GM19463 (cell line): ENCODE results near the gene SEC31B.

Experiments
- ATAC-seq: cut with Tn5 transposase; IDR thresholded peaks from one replicate; pipeline ENCODE4 v1.9.1; 2021; ENCODE audit warnings: mild to moderate bottlenecking, moderate library complexity; ENCODE audit not compliant: unreplicated experiment

The SEC31B gene

DNA sequence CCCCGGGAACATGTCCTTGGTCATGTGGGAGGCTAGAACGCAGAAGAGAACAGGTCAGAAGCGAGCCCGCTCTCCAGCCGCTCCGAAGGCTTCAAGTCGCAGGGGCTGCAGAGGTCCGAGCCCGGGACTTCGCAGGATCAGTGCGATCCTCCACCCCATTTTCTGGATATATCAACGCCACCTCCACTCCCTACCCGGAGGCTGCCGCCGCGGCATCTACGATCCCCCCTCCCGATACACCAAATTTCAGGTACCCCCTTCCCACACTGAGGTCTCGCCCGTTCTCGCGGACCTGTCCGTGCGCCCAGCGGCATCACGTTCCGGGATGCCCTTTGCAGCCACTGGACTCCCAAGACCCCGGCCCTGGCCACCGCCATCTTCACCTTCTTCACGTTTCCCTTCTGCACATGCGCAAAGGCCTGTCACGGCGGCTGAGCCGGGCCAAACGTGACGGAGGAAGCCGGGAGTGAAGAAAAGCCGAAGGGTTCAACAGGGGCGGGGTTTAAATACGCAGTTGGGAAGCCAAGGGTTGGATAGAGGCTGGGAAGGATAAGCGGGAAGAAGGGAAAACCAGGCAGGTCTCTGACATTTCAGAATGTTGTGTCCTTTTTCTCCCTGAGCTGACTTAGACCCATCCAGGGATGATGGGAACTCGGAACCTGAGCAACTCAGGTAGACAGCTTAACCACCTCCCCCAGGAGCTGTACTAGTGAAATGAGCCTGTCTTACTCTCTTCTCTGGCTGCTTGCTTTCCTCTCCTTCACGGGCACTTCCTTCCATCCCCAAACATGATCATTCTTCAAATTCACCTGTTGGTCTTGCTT is 10.0 kb upstream of the SEC31B start, which contains the start of gene NDUFB8:
NDUFB8 (minus strand) TSS at position 397 of the 824 bp plus-strand sequence; CDS start at position 377, 20 bp downstream.
- no peak for ATAC-seq

DNA sequence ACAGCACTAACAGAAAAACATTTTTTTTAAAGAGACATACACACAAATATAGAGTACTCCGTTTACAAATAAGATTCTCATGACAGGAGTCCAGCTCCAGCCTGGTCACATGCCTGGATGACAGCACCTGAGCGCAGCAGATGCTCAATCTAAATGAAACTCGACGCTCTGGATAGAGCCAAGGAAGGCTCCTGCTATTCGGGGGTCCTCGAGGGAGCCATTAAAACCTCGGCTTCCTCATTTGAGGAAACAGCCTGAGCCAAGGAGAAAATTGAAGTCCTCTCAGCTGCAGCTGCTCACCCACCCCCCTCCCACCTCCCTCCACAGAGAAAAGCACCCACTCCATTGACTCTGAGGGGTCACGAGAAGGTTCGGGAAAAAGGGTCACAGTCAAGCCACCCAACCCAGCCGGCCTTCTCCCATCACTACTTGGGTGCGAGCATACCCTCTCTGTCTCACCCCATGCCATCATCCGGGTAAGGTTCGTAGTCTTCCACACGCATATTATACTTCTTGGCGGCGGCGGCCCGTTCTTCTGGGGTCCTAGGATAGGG is 9.3 kb upstream of the SEC31B start:
- no peak for ATAC-seq

DNA sequence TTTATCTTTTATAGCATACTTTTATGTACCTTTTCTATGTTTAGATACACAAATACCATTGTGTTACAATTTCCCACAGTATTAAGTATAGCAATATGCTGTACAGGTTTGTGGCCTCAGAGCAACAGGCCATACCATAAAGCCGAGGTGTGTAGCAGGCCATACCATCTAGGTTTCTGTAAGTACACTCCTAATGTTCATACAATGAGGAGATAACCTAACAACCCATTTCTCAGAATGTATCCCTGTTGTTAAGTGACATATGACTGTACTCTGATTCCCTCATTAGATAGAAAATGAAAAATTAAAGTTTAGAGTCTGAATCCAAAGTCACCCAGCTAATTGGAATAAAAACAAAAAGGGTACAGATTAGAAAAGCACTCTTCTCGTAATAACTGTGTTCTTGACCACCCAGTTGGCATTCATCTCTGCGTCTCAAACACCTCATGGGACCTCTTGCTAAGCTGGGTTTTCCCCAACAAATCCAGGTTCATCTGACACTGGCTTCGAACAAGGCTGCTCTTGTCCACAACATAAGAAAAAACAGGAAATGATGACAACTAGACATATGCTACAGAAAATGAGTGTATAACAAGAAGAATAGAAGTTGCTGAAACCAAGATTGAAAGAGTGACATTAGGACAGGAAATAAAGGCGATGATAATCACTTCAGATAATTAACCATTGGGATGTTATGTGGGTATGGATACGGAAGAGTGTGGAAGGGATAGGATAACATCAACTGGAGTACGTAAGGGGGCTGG is 8.6 kb upstream of the SEC31B start:
- ATAC-seq, result no peak

DNA sequence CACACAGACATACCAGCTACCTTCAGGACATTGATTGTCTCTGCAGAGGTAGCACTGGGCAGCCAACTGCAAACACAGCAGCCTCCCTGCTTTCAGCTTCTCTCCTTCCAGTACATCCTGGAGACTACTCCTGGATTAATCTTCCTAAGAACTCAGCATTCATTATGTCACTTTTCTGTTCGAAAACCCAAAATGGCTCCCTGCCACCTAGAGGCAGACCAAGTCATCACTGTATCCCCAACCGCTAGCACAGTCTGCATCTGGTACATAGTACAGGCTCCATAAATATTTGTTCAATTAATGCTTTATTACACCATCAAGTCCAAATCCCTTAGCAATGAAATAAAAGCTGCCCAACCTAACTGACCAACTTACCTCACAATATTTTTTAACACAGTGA is 5.0 kb upstream of the SEC31B start:
- ATAC-seq, result no peak

DNA sequence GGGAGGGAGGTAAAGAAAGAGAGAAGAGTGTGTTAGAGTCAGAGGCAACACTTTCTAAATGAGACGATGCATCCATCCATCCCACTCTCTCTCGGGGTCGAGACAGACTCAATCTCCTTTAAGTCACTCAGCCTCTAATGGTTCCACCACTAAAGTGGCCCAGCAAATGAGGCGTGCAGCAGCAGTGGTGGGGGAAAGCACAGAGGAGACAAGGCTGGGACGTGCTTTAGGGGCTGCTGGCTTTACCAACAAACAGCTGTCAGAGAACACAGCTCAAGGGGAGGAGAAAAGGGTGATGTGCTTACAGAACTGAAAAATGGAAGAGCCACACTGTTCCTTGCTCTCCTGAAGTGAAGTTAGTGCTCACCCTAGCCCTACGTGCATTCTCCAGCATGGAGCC is 4.5 kb upstream of the SEC31B start:
- ATAC-seq, result no peak

DNA sequence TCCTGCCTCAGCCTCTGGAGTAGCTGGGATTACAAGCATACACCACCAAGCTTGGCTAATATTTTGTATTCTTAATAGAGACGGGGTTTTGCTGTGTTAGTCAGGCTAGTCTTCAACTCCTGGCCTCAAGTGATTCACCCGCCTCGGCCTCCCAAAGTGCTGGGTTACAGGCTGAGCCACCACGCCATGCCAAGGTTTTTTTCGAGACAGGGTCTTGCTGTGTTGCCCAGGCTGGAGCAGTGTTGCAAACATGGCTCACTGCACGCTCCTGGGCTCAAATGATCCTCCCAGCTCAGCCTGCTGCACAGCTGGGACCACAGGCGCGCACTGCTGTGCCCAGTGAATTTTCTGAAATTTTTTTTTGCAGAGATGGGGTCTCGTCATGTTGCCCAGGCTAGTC is 3.3 kb upstream of the SEC31B start:
- ATAC-seq, result no peak

DNA sequence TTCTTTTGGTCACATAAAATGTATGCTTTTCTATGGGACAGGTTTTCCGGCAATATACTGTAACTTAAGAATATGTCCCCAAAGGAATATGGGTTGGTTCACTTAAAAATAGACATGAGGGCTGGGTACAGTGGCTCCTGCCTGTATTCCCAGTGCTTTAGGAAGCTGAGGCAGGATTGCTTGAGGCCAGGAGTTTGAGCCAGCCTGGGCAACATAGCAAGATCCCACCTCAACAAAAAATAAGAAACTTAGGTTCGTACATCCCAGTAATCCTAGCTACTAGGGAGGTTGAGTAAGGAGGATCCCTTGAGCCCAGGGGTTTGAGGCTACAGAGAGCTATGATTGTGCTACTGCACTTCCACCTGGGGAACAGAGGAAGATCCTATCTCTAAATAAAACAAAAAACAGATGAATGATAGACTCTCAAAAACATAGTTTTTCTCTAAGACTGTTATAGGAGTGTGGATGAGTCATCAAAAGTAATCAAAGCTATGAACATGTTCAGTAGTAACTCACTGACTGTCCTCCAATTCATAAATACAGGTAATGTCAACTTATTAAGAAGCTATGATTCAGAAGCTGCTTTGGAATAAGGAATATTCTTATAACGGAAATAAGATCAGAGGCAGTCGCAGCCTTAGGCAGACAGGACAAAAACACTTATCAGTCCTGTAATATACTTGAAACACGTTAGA is 2.6 kb upstream of the SEC31B start:
- no peak for ATAC-seq

DNA sequence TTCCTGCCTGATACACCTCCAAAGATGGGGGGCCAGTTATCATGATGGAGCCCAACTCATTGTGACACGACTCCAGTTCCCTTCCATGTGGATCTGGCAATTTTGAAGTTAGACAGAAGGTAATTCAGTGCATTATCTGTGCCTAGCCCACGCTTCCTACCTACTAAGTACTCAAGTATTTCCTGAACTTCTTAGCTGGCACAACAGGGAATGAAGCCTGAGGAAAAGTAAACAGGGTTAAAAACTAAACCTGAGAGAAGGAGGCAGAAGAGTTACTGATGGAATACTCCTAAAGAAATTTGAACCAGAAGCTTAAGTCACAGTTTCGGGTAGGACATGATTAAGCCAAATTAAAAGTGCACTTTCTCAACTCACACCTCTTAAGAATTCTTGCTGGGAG is 1.1 kb upstream of the SEC31B start:
- no peak for ATAC-seq

DNA sequence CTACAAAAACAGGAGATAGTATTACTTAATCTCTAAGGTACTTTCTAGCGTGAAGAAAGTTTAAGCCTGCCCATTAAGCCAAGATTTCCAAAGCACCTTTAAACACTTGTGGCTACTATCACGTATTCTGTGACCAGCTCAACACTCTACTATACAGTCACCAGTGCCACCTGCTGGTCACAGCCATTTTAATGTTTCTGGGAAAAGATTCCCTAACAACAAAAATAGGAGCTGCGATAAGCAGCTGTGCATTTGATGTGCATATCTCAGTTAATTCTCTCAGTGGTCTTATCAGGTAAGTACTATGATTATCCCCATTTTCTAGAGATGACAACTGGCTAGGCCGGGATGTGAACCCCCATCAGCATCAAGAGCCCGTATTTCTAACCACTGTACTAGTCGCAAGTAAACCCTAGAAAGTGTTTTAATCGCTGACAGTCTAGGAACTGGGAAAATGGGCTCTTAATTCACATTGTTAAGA is 860 bp downstream of the SEC31B start:
- no peak for ATAC-seq

DNA sequence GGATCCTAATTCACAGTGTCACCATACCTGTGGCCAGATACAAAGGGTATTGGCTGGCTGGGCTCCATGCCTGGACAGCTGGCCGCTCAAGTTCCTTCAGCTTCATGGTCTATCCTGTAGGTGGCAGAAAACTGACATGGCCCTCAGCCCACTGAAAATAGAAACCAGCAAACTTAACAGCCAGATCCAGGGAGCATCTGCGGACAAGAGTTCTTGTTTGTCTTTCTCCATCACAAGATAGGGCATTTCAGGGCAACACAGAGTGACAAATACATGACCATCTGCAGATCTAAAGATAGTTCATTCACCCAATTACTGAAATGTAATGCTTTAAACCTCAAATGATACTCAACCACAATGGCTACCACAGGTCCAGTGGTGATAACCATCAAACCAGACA is 2.8 kb downstream of the SEC31B start:
- ATAC-seq, result no peak

DNA sequence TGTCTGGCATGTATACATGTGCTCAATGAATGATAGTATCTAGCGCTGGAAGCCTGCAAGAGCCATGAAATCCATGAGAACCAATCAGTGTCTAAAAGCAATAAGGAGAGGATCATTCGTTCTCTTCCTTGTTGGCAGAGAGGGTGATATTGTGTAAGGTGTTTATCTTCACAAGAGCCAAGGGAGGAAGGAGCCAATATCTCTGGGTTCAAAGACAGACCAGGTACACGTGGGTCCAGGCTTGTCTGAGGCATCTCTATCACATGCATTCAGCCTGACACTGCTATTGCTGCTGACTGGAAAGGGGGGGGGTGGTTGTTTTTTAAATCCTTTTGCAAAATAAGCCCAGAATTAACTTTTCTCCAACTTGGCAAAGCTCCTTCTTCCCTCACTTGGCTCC is 4.0 kb downstream of the SEC31B start:
- no peak for ATAC-seq

DNA sequence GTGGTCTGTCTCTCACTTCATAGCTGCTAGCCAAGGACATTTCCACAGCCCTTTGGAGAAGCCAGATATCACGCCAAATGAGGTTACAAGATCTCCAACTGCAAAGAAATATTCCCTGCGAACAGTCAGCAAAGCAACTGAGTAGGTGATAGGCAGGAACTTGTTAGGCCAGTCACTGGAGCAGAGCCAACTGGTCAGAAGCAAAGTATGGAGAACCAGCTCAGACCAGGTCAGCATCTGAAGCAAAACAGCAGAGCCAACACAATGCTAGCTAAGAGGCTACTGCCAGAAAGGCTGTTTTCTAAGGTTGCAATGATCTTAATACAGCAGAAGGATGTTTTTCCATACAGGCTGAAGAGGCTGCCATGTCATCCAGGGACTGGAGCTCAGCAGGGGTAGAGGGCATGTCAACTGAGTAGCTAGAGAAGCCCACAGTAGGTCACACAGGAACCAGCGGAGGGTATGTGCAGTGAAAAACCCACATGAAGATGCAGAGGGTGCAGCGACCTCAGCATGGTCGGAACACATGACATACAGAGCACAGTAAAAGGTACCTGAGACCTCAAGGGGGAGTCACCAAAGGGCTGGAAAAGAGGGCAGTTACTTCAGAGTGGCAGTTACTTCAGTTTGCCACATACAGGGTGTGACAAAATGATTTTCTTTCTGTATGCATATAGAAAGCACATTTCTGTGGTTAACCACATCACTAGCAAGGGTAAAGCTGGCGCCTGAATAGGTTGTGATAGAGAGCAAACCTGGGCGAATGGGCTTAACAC is 8.9 kb downstream of the SEC31B start:
- no peak for ATAC-seq

DNA sequence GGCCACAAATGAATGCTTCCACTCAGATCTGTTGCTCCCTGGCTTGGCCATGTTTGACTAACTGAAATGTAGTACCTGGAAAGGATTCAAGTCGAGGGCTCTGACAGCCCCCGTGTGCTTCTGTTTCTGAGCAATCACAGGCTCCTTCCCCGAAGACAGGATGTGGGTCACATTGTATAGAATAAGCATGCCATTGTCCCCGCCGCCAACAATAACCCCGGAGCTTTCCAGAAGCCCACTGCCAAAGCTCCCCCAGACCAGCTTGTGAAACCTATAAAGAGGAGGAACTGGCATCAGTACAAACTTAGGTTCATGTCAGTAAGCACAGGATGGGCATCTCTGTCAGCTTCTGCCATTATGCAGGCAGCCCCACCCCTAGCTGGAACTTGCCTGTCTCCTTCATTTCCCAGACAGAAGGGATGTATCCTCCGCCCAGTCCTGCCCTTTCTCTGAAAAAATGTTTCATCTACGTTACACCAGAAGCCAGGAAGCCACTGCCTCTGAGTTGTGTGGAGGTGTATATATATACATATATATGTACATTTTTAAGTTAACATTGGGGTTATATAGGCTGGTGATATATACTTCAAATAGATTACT is 10.3 kb downstream of the SEC31B start:
- no peak for ATAC-seq

DNA sequence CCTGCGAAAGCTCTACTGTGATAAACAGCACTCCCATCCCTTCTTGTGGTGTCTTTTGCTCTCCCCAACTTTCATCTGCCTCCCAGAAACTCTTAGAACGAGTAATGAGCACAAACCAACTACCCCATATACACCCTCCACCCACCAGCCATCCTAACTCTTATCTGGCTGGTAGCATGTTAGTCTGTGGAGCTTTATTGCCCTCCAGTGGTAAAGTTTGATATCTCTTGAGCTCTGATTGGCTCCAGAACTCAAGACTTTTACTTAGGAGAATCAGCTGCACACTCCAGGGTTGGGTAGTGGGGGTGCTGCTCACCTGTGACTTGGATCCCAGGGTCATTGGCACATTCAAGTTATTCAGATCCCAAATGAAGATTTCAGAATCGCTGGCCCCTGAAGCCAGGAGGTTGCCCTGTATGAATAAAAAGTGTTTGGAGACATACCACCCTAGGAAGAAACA is 10.9 kb downstream of the SEC31B start:
- ATAC-seq, result peak; percentile 61

DNA sequence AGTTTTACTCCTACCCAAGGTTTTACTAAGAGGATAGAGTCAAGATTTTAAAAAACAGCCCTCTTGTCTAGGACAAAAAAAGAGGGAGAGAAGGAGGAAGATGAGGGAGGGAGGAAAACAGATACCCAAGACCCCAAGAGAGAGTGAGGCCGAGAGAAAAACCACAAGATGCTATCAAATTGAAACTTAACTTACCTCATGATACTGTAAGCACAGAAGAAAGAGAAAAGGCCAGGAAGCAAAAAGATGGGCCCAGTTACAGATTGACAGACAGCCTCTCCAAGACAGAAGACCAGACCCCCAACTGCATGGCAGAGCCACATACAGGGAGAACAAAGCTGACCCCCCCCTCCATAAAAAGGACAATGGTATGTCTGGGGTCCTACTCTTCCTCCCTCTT is 11.4 kb downstream of the SEC31B start:
- ATAC-seq, result no peak

DNA sequence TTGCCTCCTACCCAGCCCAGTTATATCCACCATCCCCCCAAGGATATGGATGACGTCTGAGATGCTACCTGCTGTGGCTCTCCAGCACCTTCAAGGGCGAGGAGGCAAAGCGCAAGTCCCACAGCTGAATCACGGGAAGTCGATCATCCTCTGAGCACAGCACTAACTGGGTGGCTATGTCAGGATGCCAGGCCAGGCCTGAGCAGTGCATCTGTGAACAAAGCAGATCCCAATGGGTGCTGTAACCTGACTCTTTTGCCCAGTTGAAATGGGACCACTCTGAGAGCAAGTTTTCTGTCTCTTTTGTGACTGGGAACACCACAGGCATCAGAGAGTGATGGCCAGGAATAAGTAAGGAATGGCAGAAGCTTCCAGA is 12.3 kb downstream of the SEC31B start:
- ATAC-seq, result no peak

DNA sequence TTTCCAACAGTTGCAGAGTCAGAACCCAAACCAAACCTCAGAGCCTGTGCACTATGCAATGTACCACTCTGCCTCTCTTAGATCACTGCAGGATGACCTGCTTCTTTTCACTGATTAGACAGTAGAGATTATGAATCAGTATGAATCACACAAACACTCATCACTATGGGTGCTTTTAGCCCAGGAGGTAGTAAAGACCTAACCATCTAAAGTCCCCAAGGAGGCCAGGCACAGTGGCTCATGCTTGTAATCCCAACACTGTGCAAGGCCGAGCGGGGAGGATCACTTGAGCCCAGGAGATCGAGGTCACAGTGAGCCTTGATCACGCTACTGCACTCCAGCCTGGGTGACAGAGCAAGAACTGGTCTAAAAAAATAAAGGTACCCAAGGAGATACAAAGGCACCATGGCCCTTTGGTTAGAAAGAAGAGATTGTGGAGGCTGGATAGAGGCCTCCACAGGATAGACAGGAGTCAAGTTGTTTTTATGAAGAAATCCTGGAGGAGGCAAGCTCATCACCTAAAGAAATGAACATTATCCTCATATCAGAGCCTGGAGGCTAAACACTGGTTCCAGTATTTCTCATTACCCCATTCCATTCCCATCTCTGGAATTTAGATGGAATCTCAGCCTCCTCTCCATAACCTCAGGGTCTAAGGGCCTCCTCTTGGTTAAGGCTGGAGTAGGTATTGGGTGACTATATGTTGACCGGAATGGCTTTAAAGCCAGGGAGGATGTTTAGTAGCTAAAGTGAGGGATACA is 12.9 kb downstream of the SEC31B start:
- no peak for ATAC-seq

DNA sequence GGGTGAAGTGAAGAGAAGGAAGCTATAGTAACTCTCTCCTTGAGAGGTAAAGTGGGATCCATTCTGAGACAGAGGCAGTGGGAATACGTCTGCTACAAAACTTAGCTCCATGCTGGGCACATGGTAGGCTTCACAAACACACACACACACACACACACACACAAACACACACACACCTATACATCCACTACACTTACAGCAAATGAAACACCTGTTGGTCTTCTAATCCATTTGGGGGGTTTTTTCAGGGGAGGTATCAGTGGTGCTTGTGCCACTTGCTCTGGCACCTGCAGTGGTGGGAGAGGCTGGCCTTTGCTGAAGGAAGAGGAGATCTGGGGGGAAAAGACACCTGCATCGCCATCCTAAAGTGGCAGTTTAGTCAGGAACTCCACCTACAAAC is 14.5 kb downstream of the SEC31B start:
- ATAC-seq, result no peak

DNA sequence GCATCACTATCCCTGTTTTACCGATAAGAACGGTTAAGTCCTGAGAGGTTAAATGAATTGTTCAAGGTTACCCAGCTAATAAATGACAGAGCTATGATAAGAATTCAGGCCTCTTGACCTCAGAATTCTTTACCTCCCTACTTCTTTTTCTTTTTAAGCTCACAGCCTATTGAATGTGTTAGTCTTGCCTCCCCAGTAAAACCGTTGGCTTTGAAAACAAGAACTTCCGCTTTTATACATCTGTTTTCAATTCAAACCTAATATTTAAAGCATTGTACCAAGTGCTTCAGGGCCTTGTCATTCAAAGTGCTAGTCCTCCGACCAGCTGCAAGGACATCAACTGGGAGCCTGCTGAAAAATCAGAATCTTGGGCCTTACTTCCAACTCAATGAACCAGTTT is 15.6 kb downstream of the SEC31B start:
- no peak for ATAC-seq
